ENCODE measurements around the gene TGIF1. TPM values are rescaled to one million over a fixed set of nuclear protein-coding genes. Genes with fewer than 3 reads are reported as not detected.
"Not testable (repeated sequence)": the region's sequence is repeated elsewhere in the genome, so short reads cannot be mapped to it uniquely, and the experiment has no call there.

Gene TGIF1
- total RNA-seq, 1 donor from 2014 or later, result 111 TPM

GRCh38 chr18:3468833-3469232 is 18.9 kb downstream of the TGIF1 start:
- Mint-ChIP-seq H3K4me3 (ENCODE audit: low read depth) (no peak overlapping the region), H3K9me3 (ENCODE audit: low read depth) (no peaks in the 10 kb centered on the region), H3K4me1 (ENCODE audit: low read depth) (peaks cover 2% of the 10 kb centered on the region), H3K27me3 (no peaks in the 10 kb centered on the region), H3K36me3 (ENCODE audit: insufficient read depth) (no peaks in the 10 kb centered on the region), H3K27ac (no peak overlapping the region)
- no peak for DNase-seq (ENCODE audit: low spot score, unreplicated experiment)
- TF ChIP-seq CTCF (IDR thresholded peaks at IDR 0.05; ENCODE audit: unreplicated experiment), result no peak

DNA sequence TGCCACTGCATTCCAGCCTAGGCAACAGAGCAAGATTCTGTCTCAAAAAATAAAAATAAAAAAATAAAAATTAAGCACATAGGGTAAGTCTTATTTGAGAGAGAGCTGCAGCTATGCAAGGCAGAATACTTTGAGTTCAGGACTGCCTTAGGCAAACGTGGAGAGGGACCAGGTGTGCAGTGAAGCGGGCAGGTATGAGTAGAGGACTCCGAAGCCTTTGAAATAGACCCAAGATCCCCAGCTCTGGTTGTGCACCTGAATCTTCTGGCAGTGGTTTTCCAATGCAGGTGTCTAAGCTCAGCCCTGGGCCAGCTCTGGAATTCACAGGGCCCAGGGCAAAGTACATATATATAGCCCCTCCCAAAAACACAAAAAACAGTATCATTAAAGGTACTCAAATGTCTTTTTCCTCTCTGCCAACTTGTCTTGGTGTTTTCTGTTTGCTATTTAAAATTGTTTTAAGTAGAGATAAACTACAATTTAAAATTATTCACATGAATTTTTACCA is 21.2 kb downstream of the TGIF1 start:
- Mint-ChIP-seq H3K27me3 (no peaks in the 10 kb centered on the region), H3K4me3 (ENCODE audit: low read depth) (no peak overlapping the region), H3K36me3 (ENCODE audit: insufficient read depth) (peaks cover 4% of the 10 kb centered on the region), H3K27ac (no peak overlapping the region), H3K9me3 (ENCODE audit: low read depth) (peaks cover 6% of the 10 kb centered on the region), H3K4me1 (ENCODE audit: low read depth) (peaks cover 2% of the 10 kb centered on the region)
- TF ChIP-seq CTCF (IDR thresholded peaks at IDR 0.05; ENCODE audit: unreplicated experiment), result no peak
- DNase-seq (ENCODE audit: low spot score, unreplicated experiment), result no peak

DNA sequence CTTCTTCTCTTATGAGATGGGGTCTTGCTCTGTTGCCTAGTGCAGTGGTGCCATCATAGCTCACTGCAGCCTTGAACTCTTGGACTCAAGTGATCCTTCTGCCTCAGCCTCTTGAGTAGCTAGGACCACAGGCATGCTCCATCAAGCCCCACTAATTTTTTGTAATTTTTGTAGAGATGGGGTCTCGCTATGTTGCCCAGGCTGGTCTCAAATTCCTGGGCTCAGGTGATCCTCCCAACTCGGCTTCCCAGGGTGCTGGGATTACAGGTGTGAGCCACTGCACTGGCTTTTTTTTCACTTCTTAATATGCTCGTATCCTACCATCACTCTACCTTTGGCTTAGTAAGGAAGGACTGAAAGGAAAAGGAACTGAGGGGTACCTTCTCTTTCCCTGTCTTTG is 22.1 kb downstream of the TGIF1 start:
- DNase-seq (ENCODE audit: low spot score, unreplicated experiment); H3K9me3 Mint-ChIP-seq (ENCODE audit: low read depth); H3K27ac Mint-ChIP-seq; H3K36me3 Mint-ChIP-seq (ENCODE audit: insufficient read depth); H3K4me1 Mint-ChIP-seq (ENCODE audit: low read depth); H3K27me3 Mint-ChIP-seq; H3K4me3 Mint-ChIP-seq (ENCODE audit: low read depth): not testable (repeated sequence)

- peaks cover 6% of the 10 kb centered on the region for H3K9me3 Mint-ChIP-seq (ENCODE audit: low read depth)
- H3K27ac Mint-ChIP-seq, result no peak overlapping the region
- TF ChIP-seq CTCF (IDR thresholded peaks at IDR 0.05; ENCODE audit: unreplicated experiment), result no peak
- no peaks in the 10 kb centered on the region for H3K4me1 Mint-ChIP-seq (ENCODE audit: low read depth)
- H3K27me3 Mint-ChIP-seq, result no peaks in the 10 kb centered on the region
- peaks cover 4% of the 10 kb centered on the region for H3K36me3 Mint-ChIP-seq (ENCODE audit: insufficient read depth)
- H3K4me3 Mint-ChIP-seq (ENCODE audit: low read depth), result no peak overlapping the region
- no peak for DNase-seq (ENCODE audit: low spot score, unreplicated experiment)
Observed at GRCh38 chr18:3472681-3473544, 22.9 kb downstream of the TGIF1 start.

- Mint-ChIP-seq H3K4me3 (ENCODE audit: low read depth) (no peak overlapping the region), H3K27me3 (peaks cover 6% of the 10 kb centered on the region), H3K36me3 (ENCODE audit: insufficient read depth) (peaks cover 4% of the 10 kb centered on the region), H3K9me3 (ENCODE audit: low read depth) (peaks cover 6% of the 10 kb centered on the region), H3K27ac (no peak overlapping the region), H3K4me1 (ENCODE audit: low read depth) (no peaks in the 10 kb centered on the region)
- DNase-seq (ENCODE audit: low spot score, unreplicated experiment), result no peak
- no peak for TF ChIP-seq CTCF (IDR thresholded peaks at IDR 0.05; ENCODE audit: unreplicated experiment)
Observed at GRCh38 chr18:3478262-3478978, 28.4 kb downstream of the TGIF1 start.

Data from progenitor cell of endocrine pancreas (in vitro differentiated cells).